ENCODE measurements around the gene SLC13A3. TPM values are rescaled to one million over a fixed set of nuclear protein-coding genes. Genes with fewer than 3 reads are reported as not detected.
A peak's percentile ranks its signal among the peaks of the same experiment; 100 is the strongest.

The SLC13A3 gene
- total RNA-seq, 2 experiments from 2014 or later, result not detected

DNA sequence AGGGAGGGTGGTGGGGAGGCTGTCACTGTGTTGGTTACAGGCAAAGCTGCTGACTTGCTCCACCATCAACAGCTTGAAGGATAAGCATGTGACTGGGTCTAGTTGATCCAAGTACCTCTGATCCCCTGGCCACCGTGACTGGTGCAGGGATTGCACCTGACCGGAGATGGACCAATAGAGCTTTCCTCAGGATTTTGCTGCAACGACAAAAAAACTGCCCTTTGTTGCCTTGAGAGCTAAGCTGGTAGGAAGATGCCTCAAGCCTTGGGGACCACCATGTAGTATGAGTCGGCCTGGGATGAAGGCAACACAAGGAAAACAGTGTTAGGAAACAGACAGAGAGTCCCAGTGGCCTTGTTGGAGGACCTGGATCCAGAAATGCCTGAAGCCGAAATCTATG is 102.6 kb downstream of the SLC13A3 start:
- Mint-ChIP-seq H3K36me3 (ENCODE audit: low read depth) (no peaks in the 10 kb centered on the region), H3K4me1 (ENCODE audit: low read depth) (peaks cover 22% of the 10 kb centered on the region), H3K4me3 (no peak overlapping the region), H3K9me3 (no peaks in the 10 kb centered on the region), H3K27ac (no peak overlapping the region), H3K27me3 (ENCODE audit: low read depth) (peaks cover 3% of the 10 kb centered on the region)
- intact Hi-C loops (cut with micrococcal nuclease), result loop anchor here (5.0 kb wide), 1 partner anchor 134 kb away; no protein-coding TSS in a partner anchor
- CTCF ChIA-PET, result interaction anchor here (1.9 kb wide), 1 partner anchor 25 kb away, joined by 4 read pairs; no protein-coding TSS in a partner anchor
- DNase-seq, result no peak

DNA sequence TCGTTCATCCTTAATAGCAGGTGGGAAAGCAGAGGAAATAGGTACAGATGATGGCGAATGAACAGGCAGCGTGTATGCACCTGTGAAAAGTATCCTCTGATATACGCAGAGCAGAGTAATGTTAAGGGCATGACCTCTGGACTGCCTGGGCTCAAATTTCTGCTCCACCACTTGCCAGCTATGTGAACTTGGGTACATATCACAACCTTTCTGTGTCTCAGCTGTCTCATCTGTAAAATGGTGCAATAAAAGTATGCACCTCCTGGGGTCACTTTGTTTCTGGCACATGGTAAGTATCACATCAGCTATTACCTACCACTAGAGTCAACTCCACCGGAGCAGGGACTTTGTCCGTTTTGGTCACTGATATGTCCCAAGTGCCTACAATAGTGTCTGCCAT is 103.3 kb downstream of the SLC13A3 start:
- CTCF ChIA-PET, result no interaction called here
- H3K27ac Mint-ChIP-seq, result no peak overlapping the region
- H3K27me3 Mint-ChIP-seq (ENCODE audit: low read depth), result peaks cover 4% of the 10 kb centered on the region
- H3K4me3 Mint-ChIP-seq, result no peak overlapping the region
- no peaks in the 10 kb centered on the region for H3K36me3 Mint-ChIP-seq (ENCODE audit: low read depth)
- intact Hi-C loops (cut with micrococcal nuclease), result loop anchor here (5.0 kb wide), 1 partner anchor 134 kb away; no protein-coding TSS in a partner anchor
- DNase-seq, result no peak
- peaks cover 17% of the 10 kb centered on the region for H3K4me1 Mint-ChIP-seq (ENCODE audit: low read depth)
- H3K9me3 Mint-ChIP-seq, result no peaks in the 10 kb centered on the region

DNA sequence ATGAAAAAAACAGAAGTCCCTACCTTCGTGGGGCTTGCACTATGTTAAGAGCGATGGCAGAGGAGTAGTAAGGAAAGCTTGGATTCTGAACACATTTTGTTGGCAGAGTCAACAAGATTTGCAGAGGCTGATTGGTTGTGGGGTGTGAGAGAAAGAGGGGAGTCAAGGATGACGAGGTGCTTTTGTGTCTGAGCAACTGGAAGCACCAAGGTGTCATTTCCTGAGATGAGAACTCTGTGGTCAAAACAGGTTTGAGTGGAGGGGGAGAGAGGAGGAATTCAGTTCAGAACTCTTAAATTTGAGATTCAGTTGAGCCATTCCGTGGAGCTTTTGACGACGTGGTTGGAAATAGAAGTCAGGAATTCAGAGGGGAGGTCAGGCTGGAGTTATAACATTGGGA is 104.3 kb downstream of the SLC13A3 start:
- CTCF ChIA-PET, result no interaction called here
- H3K4me1 Mint-ChIP-seq (ENCODE audit: low read depth), result peaks cover 7% of the 10 kb centered on the region
- no peaks in the 10 kb centered on the region for H3K9me3 Mint-ChIP-seq
- DNase-seq, result peak; percentile 35
- intact Hi-C loops (cut with micrococcal nuclease), result loop anchor here (5.0 kb wide), 1 partner anchor 135 kb away; no protein-coding TSS in a partner anchor
- H3K36me3 Mint-ChIP-seq (ENCODE audit: low read depth), result no peaks in the 10 kb centered on the region
- H3K27ac Mint-ChIP-seq, result no peak overlapping the region
- no peak overlapping the region for H3K4me3 Mint-ChIP-seq
- H3K27me3 Mint-ChIP-seq (ENCODE audit: low read depth), result peaks cover 11% of the 10 kb centered on the region

GRCh38 chr20:46546298-46546697 is 105.0 kb downstream of the SLC13A3 start:
- Mint-ChIP-seq H3K9me3 (no peaks in the 10 kb centered on the region), H3K27me3 (ENCODE audit: low read depth) (peaks cover 12% of the 10 kb centered on the region), H3K27ac (no peak overlapping the region), H3K36me3 (ENCODE audit: low read depth) (no peaks in the 10 kb centered on the region), H3K4me3 (no peak overlapping the region), H3K4me1 (ENCODE audit: low read depth) (peaks cover 7% of the 10 kb centered on the region)
- DNase-seq, result no peak
- CTCF ChIA-PET, result no interaction called here
- intact Hi-C loops (cut with micrococcal nuclease), result loop anchor here (5.0 kb wide), 1 partner anchor 136 kb away; no protein-coding TSS in a partner anchor

DNA sequence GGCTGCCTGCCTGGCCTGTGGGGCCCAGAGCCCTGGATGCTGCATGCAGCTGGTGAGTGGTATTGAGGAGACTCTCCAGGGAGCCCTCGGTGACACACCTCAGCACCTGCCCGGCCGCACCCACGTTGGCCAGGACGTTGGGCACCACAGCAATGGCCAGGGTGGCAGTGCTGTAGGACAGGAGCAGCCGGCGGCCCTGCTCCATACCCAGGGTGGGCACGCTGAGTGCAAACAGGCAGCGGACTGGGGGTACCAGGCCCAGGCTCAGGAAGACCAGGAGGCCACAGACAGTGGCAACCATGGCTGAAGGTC is 105.5 kb downstream of the SLC13A3 start:
- Mint-ChIP-seq H3K4me1 (ENCODE audit: low read depth) (peaks cover 7% of the 10 kb centered on the region), H3K36me3 (ENCODE audit: low read depth) (no peaks in the 10 kb centered on the region), H3K27me3 (ENCODE audit: low read depth) (peaks cover 12% of the 10 kb centered on the region), H3K27ac (no peak overlapping the region), H3K9me3 (no peaks in the 10 kb centered on the region), H3K4me3 (no peak overlapping the region)
- no peak for DNase-seq
- CTCF ChIA-PET, result no interaction called here
- intact Hi-C loops (cut with micrococcal nuclease), result loop anchor here (1.0 to 5.0 kb wide), 3 partner anchors 13 to 137 kb away; partner anchors contain the start of gene ZNF334

- H3K4me3 Mint-ChIP-seq, result no peak overlapping the region
- intact Hi-C loops (cut with micrococcal nuclease), result loop anchor here (1.0 to 5.0 kb wide), 3 partner anchors 13 to 137 kb away; partner anchors contain the start of gene ZNF334
- H3K36me3 Mint-ChIP-seq (ENCODE audit: low read depth), result no peaks in the 10 kb centered on the region
- CTCF ChIA-PET, result interaction anchor here (0.8 to 1.8 kb wide), 5 partner anchors 13 to 1637 kb away, joined by 3 to 5 read pairs (median 3); no protein-coding TSS in a partner anchor
- peaks cover 7% of the 10 kb centered on the region for H3K4me1 Mint-ChIP-seq (ENCODE audit: low read depth)
- H3K9me3 Mint-ChIP-seq, result no peaks in the 10 kb centered on the region
- peak; percentile 77 for DNase-seq
- H3K27me3 Mint-ChIP-seq (ENCODE audit: low read depth), result peaks cover 9% of the 10 kb centered on the region
- H3K27ac Mint-ChIP-seq, result peak overlapping the region; percentile 71
Measured at GRCh38 chr20:46545077-46545826, 106.0 kb downstream of the SLC13A3 start.

GRCh38 chr20:46544576-46544975 is 106.7 kb downstream of the SLC13A3 start:
- H3K9me3 Mint-ChIP-seq, result no peaks in the 10 kb centered on the region
- peaks cover 7% of the 10 kb centered on the region for H3K4me1 Mint-ChIP-seq (ENCODE audit: low read depth)
- no peak for DNase-seq
- CTCF ChIA-PET, result interaction anchor here (0.8 to 1.8 kb wide), 5 partner anchors 14 to 1636 kb away, joined by 3 to 5 read pairs (median 3); no protein-coding TSS in a partner anchor
- H3K27me3 Mint-ChIP-seq (ENCODE audit: low read depth), result peaks cover 9% of the 10 kb centered on the region
- no peaks in the 10 kb centered on the region for H3K36me3 Mint-ChIP-seq (ENCODE audit: low read depth)
- intact Hi-C loops (cut with micrococcal nuclease), result no loop called here
- H3K4me3 Mint-ChIP-seq, result no peak overlapping the region
- no peak overlapping the region for H3K27ac Mint-ChIP-seq

DNA sequence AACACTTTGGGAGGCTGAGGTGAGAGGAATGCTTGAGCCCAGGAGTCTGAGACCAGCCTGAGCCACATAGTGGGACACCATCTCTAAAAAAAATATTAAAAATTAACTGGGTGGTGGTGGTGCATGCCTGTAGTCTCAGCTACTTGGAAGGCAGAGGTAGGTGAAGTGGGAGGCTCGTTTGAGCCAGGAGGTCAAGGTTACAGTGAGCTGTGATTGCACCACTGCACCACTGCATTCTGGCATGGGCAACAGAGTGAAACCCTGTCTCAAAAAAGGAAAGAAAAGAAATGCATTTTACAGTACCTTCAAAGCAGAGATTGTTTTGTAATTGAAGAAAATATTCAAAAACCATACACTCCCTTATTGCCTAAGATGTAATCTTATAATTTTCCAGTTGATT is 107.3 kb downstream of the SLC13A3 start:
- peaks cover 14% of the 10 kb centered on the region for H3K27me3 Mint-ChIP-seq (ENCODE audit: low read depth)
- H3K36me3 Mint-ChIP-seq (ENCODE audit: low read depth), result no peaks in the 10 kb centered on the region
- CTCF ChIA-PET, result interaction anchor here (0.6 to 1.8 kb wide), 3 partner anchors 14 to 686 kb away, joined by 3 to 5 read pairs (median 3); no protein-coding TSS in a partner anchor
- H3K9me3 Mint-ChIP-seq, result no peaks in the 10 kb centered on the region
- peaks cover 7% of the 10 kb centered on the region for H3K4me1 Mint-ChIP-seq (ENCODE audit: low read depth)
- no peak for DNase-seq
- intact Hi-C loops (cut with micrococcal nuclease), result no loop called here
- H3K27ac Mint-ChIP-seq, result no peak overlapping the region
- H3K4me3 Mint-ChIP-seq, result no peak overlapping the region

DNA sequence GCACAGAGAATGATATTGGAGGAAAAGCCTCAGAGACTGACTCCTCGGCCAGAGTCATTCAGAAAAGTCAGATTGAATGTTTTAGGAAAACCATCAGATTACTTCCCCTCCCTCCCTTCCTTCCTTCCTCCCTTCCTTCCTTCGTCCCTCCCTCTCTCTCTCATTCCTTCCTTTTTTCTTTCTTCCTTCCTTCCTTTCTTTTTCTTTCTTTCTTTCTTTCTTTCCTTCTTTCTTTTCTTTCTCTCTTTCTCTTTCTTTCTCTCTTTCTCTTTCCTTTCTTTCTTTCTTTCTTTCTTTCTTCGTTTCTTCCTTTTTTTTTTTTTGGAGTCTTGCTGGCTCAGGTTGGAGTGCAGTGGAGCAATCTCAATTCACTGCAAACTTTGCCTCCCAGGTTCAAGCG is 108.2 kb downstream of the SLC13A3 start:
- DNase-seq, result no peak
- Mint-ChIP-seq H3K4me3 (no peak overlapping the region), H3K9me3 (no peaks in the 10 kb centered on the region), H3K4me1 (ENCODE audit: low read depth) (peaks cover 7% of the 10 kb centered on the region), H3K36me3 (ENCODE audit: low read depth) (no peaks in the 10 kb centered on the region), H3K27ac (no peak overlapping the region), H3K27me3 (ENCODE audit: low read depth) (peaks cover 16% of the 10 kb centered on the region)
- intact Hi-C loops (cut with micrococcal nuclease), result no loop called here
- CTCF ChIA-PET, result no interaction called here

DNA sequence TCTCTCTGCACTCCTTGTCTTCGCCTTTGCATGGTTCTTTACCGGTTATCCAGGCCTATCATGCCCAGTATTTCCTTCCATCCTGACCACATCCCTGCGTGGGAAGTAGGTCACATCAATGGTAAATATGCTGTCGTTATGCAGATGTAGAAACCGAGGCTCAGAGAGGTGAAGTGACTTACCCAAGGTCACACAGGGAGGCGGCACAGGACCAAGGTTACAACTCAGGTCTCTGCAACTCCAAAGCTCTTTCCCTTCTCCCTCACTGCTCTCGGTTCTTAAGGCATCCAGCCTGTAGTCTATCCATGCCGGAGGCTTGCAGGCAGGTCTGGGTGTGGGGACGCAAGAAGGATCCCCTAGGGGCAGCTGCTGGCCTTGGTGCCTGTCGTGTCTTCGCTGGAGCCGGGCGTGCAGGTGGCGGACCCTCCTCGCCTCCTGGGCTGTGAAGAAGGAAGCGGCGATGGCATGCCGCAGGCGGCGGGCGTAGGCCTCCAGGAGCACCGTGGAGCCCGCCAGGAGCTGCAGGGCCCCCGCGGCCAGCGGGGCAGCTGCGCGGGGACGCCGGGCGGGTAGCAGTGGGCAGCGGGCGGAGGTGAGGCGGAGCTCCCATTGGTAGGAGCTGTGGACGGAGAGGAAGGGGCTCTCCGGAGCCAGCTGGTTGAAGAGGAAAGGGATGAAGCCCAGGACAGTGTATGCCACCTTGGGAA is 109.9 kb downstream of the SLC13A3 start:
- no peak overlapping the region for H3K4me3 Mint-ChIP-seq
- CTCF ChIA-PET, result no interaction called here

DNA sequence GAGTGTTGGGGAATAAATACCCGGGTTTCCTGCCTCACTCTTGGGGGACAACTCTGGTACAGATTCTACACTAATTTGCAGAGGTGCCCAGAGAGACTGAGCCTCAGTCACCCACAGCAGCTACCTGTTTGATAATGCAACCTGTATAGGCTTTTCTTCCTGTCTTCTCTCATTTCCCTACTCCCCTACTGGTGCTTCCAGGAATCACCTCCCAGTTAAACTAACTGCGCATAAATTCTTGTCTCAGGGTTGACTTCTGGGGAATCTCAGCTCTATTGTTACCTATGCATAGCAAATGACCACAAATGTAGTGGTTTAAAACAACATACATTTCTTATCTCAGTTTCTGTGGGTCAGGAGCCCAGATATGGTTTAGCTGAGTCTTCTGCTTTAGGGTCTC is 112.1 kb downstream of the SLC13A3 start:
- Mint-ChIP-seq H3K9me3 (no peaks in the 10 kb centered on the region), H3K4me3 (no peak overlapping the region), H3K4me1 (ENCODE audit: low read depth) (no peaks in the 10 kb centered on the region), H3K36me3 (ENCODE audit: low read depth) (no peaks in the 10 kb centered on the region), H3K27ac (no peak overlapping the region), H3K27me3 (ENCODE audit: low read depth) (peaks cover 16% of the 10 kb centered on the region)
- intact Hi-C loops (cut with micrococcal nuclease), result no loop called here
- CTCF ChIA-PET, result interaction anchor here (1.3 kb wide), 1 partner anchor 23 kb away, joined by 3 read pairs; no protein-coding TSS in a partner anchor
- DNase-seq, result no peak

More for the DNA sequence above, 109.9 kb downstream of the SLC13A3 start:
- Mint-ChIP-seq H3K36me3 (ENCODE audit: low read depth) (no peaks in the 10 kb centered on the region), H3K9me3 (no peaks in the 10 kb centered on the region), H3K27ac (no peak overlapping the region), H3K4me1 (ENCODE audit: low read depth) (peaks cover 7% of the 10 kb centered on the region), H3K27me3 (ENCODE audit: low read depth) (peaks cover 16% of the 10 kb centered on the region)
- no peak for DNase-seq
- intact Hi-C loops (cut with micrococcal nuclease), result no loop called here

- CTCF ChIA-PET, result no interaction called here
- H3K36me3 Mint-ChIP-seq (ENCODE audit: low read depth), result no peaks in the 10 kb centered on the region
- peaks cover 18% of the 10 kb centered on the region for H3K27me3 Mint-ChIP-seq (ENCODE audit: low read depth)
- H3K9me3 Mint-ChIP-seq, result no peaks in the 10 kb centered on the region
- no peak for DNase-seq
- intact Hi-C loops (cut with micrococcal nuclease), result no loop called here
- H3K4me3 Mint-ChIP-seq, result no peak overlapping the region
- H3K4me1 Mint-ChIP-seq (ENCODE audit: low read depth), result no peaks in the 10 kb centered on the region
- no peak overlapping the region for H3K27ac Mint-ChIP-seq
Measured at GRCh38 chr20:46530640-46531039, 120.6 kb downstream of the SLC13A3 start.

Measured in activated naive CD4-positive, alpha-beta T cell treated with anti-CD3 and anti-CD28 coated beads for 36 hours (primary cell).